Ishikawa (cell line): Measurements from ENCODE around the gene RABEP2.

ENCODE experiments used
- CEBPB ChIP-seq: IDR thresholded peaks from 2 replicates; pipeline ENCODE4 v1.6.1; 2012
- FOXM1 ChIP-seq: IDR thresholded peaks from 2 replicates; pipeline ENCODE4 v1.6.1; 2012; ENCODE audit warnings: low read depth, borderline replicate concordance
- RAD21 ChIP-seq: IDR thresholded peaks from 2 replicates; pipeline ENCODE4 v1.6.1; 2012; ENCODE audit warnings: low read depth
- TAF1 ChIP-seq: IDR thresholded peaks from 2 replicates; pipeline ENCODE4 v1.6.1; 2012; ENCODE audit warnings: low read depth, mild to moderate bottlenecking

GRCh38 chr16:28912558-28912957 is 12.5 kb downstream of the RABEP2 start:
- TF ChIP-seq FOXM1, result no peak
- no peak for TF ChIP-seq TAF1
- TF ChIP-seq RAD21, result no peak
- no peak for TF ChIP-seq CEBPB
